Activated naive CD4-positive, alpha-beta T cell treated with anti-CD3 and anti-CD28 coated beads, Interleukin-2, amount 50 U/mL, for 24 hours (primary cell): ENCODE data around the gene TOX2.
A peak's percentile ranks its signal among the peaks of the same experiment; 100 is the strongest.

ENCODE experiments used
- H3K27ac Mint-ChIP-seq: one replicate; pipeline ENCODE4 v1.8.0; 2021; ENCODE audit warnings: mild to moderate bottlenecking, mixed read lengths
- H3K27me3 Mint-ChIP-seq: one replicate; pipeline ENCODE4 v1.8.0; 2021; ENCODE audit warnings: mixed read lengths
- H3K36me3 Mint-ChIP-seq: one replicate; pipeline ENCODE4 v1.8.0; 2021; ENCODE audit warnings: mixed read lengths
- H3K4me1 Mint-ChIP-seq: one replicate; pipeline ENCODE4 v1.8.0; 2021; ENCODE audit warnings: mixed read lengths
- H3K4me3 Mint-ChIP-seq: one replicate; pipeline ENCODE4 v1.8.0; 2021; ENCODE audit warnings: mild to moderate bottlenecking, mixed read lengths
- H3K9me3 Mint-ChIP-seq: one replicate; pipeline ENCODE4 v1.8.0; 2021; ENCODE audit warnings: mixed read lengths

Gene TOX2

GRCh38 chr20:44074252-44075151 lies 159.8 kb downstream of the TOX2 start:
- no peak overlapping the region for H3K4me3 Mint-ChIP-seq
- H3K27ac Mint-ChIP-seq = peak overlapping the region; percentile 8
- no peaks in the 10 kb centered on the region for H3K9me3 Mint-ChIP-seq
- no peaks in the 10 kb centered on the region for H3K36me3 Mint-ChIP-seq
- peaks cover 76% of the 10 kb centered on the region for H3K4me1 Mint-ChIP-seq
- H3K27me3 Mint-ChIP-seq = no peaks in the 10 kb centered on the region

GRCh38 chr20:44075191-44075949 lies 160.7 kb downstream of the TOX2 start:
- H3K27ac Mint-ChIP-seq = peak overlapping the region; percentile 73
- no peaks in the 10 kb centered on the region for H3K36me3 Mint-ChIP-seq
- peaks cover 74% of the 10 kb centered on the region for H3K4me1 Mint-ChIP-seq
- H3K9me3 Mint-ChIP-seq = no peaks in the 10 kb centered on the region
- H3K27me3 Mint-ChIP-seq = no peaks in the 10 kb centered on the region
- no peak overlapping the region for H3K4me3 Mint-ChIP-seq

GRCh38 chr20:44075950-44076232 lies 161.2 kb downstream of the TOX2 start:
- Mint-ChIP-seq H3K4me3 (no peak overlapping the region), H3K9me3 (no peaks in the 10 kb centered on the region)

GRCh38 chr20:44079291-44079690 lies 164.6 kb downstream of the TOX2 start:
- Mint-ChIP-seq H3K4me3 (no peak overlapping the region), H3K27ac (no peak overlapping the region), H3K27me3 (no peaks in the 10 kb centered on the region), H3K36me3 (no peaks in the 10 kb centered on the region), H3K4me1 (peaks cover 43% of the 10 kb centered on the region), H3K9me3 (no peaks in the 10 kb centered on the region)

More at GRCh38 chr20:44075950-44076232, 161.2 kb downstream of the TOX2 start:
- Mint-ChIP-seq H3K36me3 (no peaks in the 10 kb centered on the region), H3K27me3 (no peaks in the 10 kb centered on the region), H3K27ac (no peak overlapping the region), H3K4me1 (peaks cover 77% of the 10 kb centered on the region)

- no peaks in the 10 kb centered on the region for H3K27me3 Mint-ChIP-seq
- H3K4me1 Mint-ChIP-seq = peaks cover 36% of the 10 kb centered on the region
- no peaks in the 10 kb centered on the region for H3K36me3 Mint-ChIP-seq
- no peak overlapping the region for H3K4me3 Mint-ChIP-seq
- no peaks in the 10 kb centered on the region for H3K9me3 Mint-ChIP-seq
- no peak overlapping the region for H3K27ac Mint-ChIP-seq
Measured at GRCh38 chr20:44080064-44080463, 165.4 kb downstream of the TOX2 start.

- Mint-ChIP-seq H3K9me3 (no peaks in the 10 kb centered on the region), H3K27me3 (no peaks in the 10 kb centered on the region), H3K36me3 (no peaks in the 10 kb centered on the region), H3K4me3 (no peak overlapping the region), H3K27ac (no peak overlapping the region), H3K4me1 (peaks cover 29% of the 10 kb centered on the region)
Measured at GRCh38 chr20:44080646-44081267, 166.1 kb downstream of the TOX2 start.

- Mint-ChIP-seq H3K4me3 (no peak overlapping the region), H3K4me1 (peaks cover 29% of the 10 kb centered on the region), H3K9me3 (no peaks in the 10 kb centered on the region), H3K27me3 (no peaks in the 10 kb centered on the region), H3K36me3 (no peaks in the 10 kb centered on the region), H3K27ac (peak overlapping the region; percentile 6)
Measured at GRCh38 chr20:44081476-44081875, 166.8 kb downstream of the TOX2 start.

- peaks cover 29% of the 10 kb centered on the region for H3K4me1 Mint-ChIP-seq
- H3K27me3 Mint-ChIP-seq = no peaks in the 10 kb centered on the region
- no peaks in the 10 kb centered on the region for H3K36me3 Mint-ChIP-seq
- H3K27ac Mint-ChIP-seq = peak overlapping the region; percentile 6
- H3K9me3 Mint-ChIP-seq = no peaks in the 10 kb centered on the region
- no peak overlapping the region for H3K4me3 Mint-ChIP-seq
Measured at GRCh38 chr20:44081888-44082287, 167.2 kb downstream of the TOX2 start.

- Mint-ChIP-seq H3K4me1 (peaks cover 24% of the 10 kb centered on the region), H3K27me3 (no peaks in the 10 kb centered on the region), H3K9me3 (no peaks in the 10 kb centered on the region), H3K36me3 (no peaks in the 10 kb centered on the region), H3K4me3 (no peak overlapping the region), H3K27ac (no peak overlapping the region)
Measured at GRCh38 chr20:44083220-44083933, 168.7 kb downstream of the TOX2 start.

GRCh38 chr20:44084439-44084838 lies 169.8 kb downstream of the TOX2 start:
- Mint-ChIP-seq H3K4me1 (peaks cover 14% of the 10 kb centered on the region), H3K27ac (no peak overlapping the region), H3K27me3 (no peaks in the 10 kb centered on the region), H3K4me3 (no peak overlapping the region), H3K36me3 (no peaks in the 10 kb centered on the region), H3K9me3 (no peaks in the 10 kb centered on the region)

GRCh38 chr20:44084891-44085290 lies 170.2 kb downstream of the TOX2 start:
- H3K27ac Mint-ChIP-seq = no peak overlapping the region
- no peaks in the 10 kb centered on the region for H3K27me3 Mint-ChIP-seq
- H3K4me3 Mint-ChIP-seq = no peak overlapping the region
- no peaks in the 10 kb centered on the region for H3K9me3 Mint-ChIP-seq
- H3K36me3 Mint-ChIP-seq = no peaks in the 10 kb centered on the region
- peaks cover 11% of the 10 kb centered on the region for H3K4me1 Mint-ChIP-seq

- H3K36me3 Mint-ChIP-seq = no peaks in the 10 kb centered on the region
- peaks cover 1% of the 10 kb centered on the region for H3K4me1 Mint-ChIP-seq
- H3K9me3 Mint-ChIP-seq = no peaks in the 10 kb centered on the region
- no peak overlapping the region for H3K4me3 Mint-ChIP-seq
- H3K27ac Mint-ChIP-seq = no peak overlapping the region
- no peaks in the 10 kb centered on the region for H3K27me3 Mint-ChIP-seq
Measured at GRCh38 chr20:44085616-44086434, 171.2 kb downstream of the TOX2 start.

GRCh38 chr20:44087051-44087856 lies 172.6 kb downstream of the TOX2 start:
- Mint-ChIP-seq H3K4me3 (no peak overlapping the region), H3K27me3 (no peaks in the 10 kb centered on the region), H3K4me1 (no peaks in the 10 kb centered on the region), H3K9me3 (no peaks in the 10 kb centered on the region), H3K27ac (peak overlapping the region; percentile 53), H3K36me3 (no peaks in the 10 kb centered on the region)

GRCh38 chr20:44087857-44088120 lies 173.1 kb downstream of the TOX2 start:
- Mint-ChIP-seq H3K27ac (peak overlapping the region; percentile 53), H3K9me3 (no peaks in the 10 kb centered on the region), H3K27me3 (no peaks in the 10 kb centered on the region), H3K4me1 (no peaks in the 10 kb centered on the region), H3K4me3 (no peak overlapping the region), H3K36me3 (no peaks in the 10 kb centered on the region)
